K562 (cell line): ENCODE data around the gene CCSAP. TPM values are rescaled to one million over a fixed set of nuclear protein-coding genes. Genes with fewer than 3 reads are reported as not detected.

Experiments used
- ADNP ChIP-seq: fragments of 200-800 bp; sonication (Bioruptor generic); IDR thresholded peaks from 2 replicates; pipeline ENCODE4 v1.6.1; 2016; ENCODE audit warnings: missing genetic modification characterization, missing compliant biosample characterization
- ATF1 ChIP-seq, 2 experiments: fragments of 450-650 bp in 1 of 2; IDR thresholded peaks; 2 replicates each; pipeline ENCODE4 v1.6.1; 2016; ENCODE audit warnings: missing compliant biosample characterization in 1 of 2, missing genetic modification characterization in 1 of 2
- ELF1 ChIP-seq: fragments of 200-800 bp; sonication (Bioruptor generic); IDR thresholded peaks from 2 replicates; pipeline ENCODE4 v1.6.1; 2016; ENCODE audit warnings: missing genetic modification characterization, missing compliant biosample characterization
- EZH2 ChIP-seq: IDR thresholded peaks from 2 replicates; pipeline ENCODE4 v1.6.1; 2012; ENCODE audit warnings: low read depth, mild to moderate bottlenecking, inconsistent platforms, low read length, borderline replicate concordance
- GABPA ChIP-seq: fragments of 200-800 bp; sonication (Bioruptor generic); conservative IDR thresholded peaks from 2 replicates; pipeline ENCODE4 v1.6.1; 2016; ENCODE audit warnings: low read depth, missing genetic modification characterization, missing compliant biosample characterization
- JUND ChIP-seq, 2 experiments: IDR thresholded peaks; 2 replicates in 1 of 2; 3 replicates in 1 of 2; pipeline ENCODE4 v1.6.1; 2011; ENCODE audit warnings: borderline replicate concordance in 2 of 2, low read depth in 2 of 2, low read length in 2 of 2, improper control_type of control experiment in 1 of 2, missing biosample characterization in 1 of 2, missing genetic modification characterization in 1 of 2, missing genetic modification reagents in 1 of 2
- MAFG ChIP-seq: fragments of 450-650 bp; conservative IDR thresholded peaks from 2 replicates; pipeline ENCODE4 v1.6.1; 2016; ENCODE audit warnings: missing genetic modification characterization, missing compliant biosample characterization
- MEIS2 ChIP-seq: fragments of 450-650 bp; IDR thresholded peaks from 2 replicates; pipeline ENCODE4 v1.6.1; 2014; ENCODE audit warnings: mild to moderate bottlenecking; ENCODE audit not compliant: partially characterized antibody
- MTA2 ChIP-seq: fragments of 450-650 bp; IDR thresholded peaks from 2 replicates; pipeline ENCODE4 v1.6.1; 2016; ENCODE audit warnings: low read depth
- NFE2 ChIP-seq: IDR thresholded peaks from 2 replicates; pipeline ENCODE4 v1.6.1; 2014; ENCODE audit warnings: antibody characterized with exemption, low read depth
- NFYB ChIP-seq: IDR thresholded peaks from 2 replicates; pipeline ENCODE4 v1.6.1; 2011; ENCODE audit warnings: mild to moderate bottlenecking, moderate library complexity; ENCODE audit not compliant: insufficient read length; ENCODE audit errors: extremely low read depth
- PHB2 ChIP-seq: fragments of 450-650 bp; IDR thresholded peaks from 2 replicates; pipeline ENCODE4 v1.6.1; 2017; ENCODE audit warnings: low read depth
- SMARCA5 ChIP-seq: fragments of 450-650 bp; IDR thresholded peaks from 2 replicates; pipeline ENCODE4 v1.6.1; 2016
- STAT5B ChIP-seq: fragments of 250-450 bp; sonication (Bioruptor Pico); IDR thresholded peaks from 2 replicates; pipeline ENCODE4 v1.8.0; 2021; ENCODE audit warnings: mild to moderate bottlenecking, inconsistent platforms
- XRCC3 ChIP-seq: fragments of 450-650 bp; IDR thresholded peaks from 2 replicates; pipeline ENCODE4 v1.6.1; 2017; ENCODE audit warnings: mild to moderate bottlenecking, moderate library complexity
- ZKSCAN1 ChIP-seq: fragments of 150-350 bp; IDR thresholded peaks from 2 replicates; pipeline ENCODE4 v1.6.1; 2016; ENCODE audit warnings: low read depth, low read length
- ZNF165 ChIP-seq: fragments of 250-450 bp; sonication (Bioruptor Pico); IDR thresholded peaks from 2 replicates; pipeline ENCODE4 v1.4.0; 2020; ENCODE audit warnings: borderline replicate concordance
- ZNF699 ChIP-seq: fragments of 250-450 bp; sonication (Bioruptor Pico); IDR thresholded peaks from 2 replicates; pipeline ENCODE4 v1.8.0; 2021; ENCODE audit warnings: mild to moderate bottlenecking, moderate library complexity; ENCODE audit not compliant: insufficient replicate concordance
- ZNF764 ChIP-seq: fragments of 250-450 bp; sonication (Bioruptor Pico); IDR thresholded peaks from 2 replicates; pipeline ENCODE4 v1.4.0; 2020; ENCODE audit warnings: low read depth, mild to moderate bottlenecking, moderate library complexity
- ZSCAN29 ChIP-seq: fragments of 450-650 bp; IDR thresholded peaks from 2 replicates; pipeline ENCODE4 v1.6.1; 2017
- polyA plus RNA-seq, 8 experiments: library from polyadenylated mRNA; depleted of rRNA in 4 of 8; stranded (reverse) in 5 of 8; unstranded in 3 of 8; fragments of >200 nt; fragmentation: Nextera tagmentation in 2 of 8; fragmentation: Illumina TruSeq in 1 of 8; extraction: Ambion mirVana in 2 of 8; extraction: Trizol in 1 of 8; gene quantifications; 2 replicates each; pipeline versions ENCODE4 v1.2.1 to v1.2.3, GENCODE V29; 2011 to 2014; ENCODE audit warnings: inconsistent platforms in 1 of 8, missing spikeins in 1 of 8
- total RNA-seq, 7 experiments: library from RNA; depleted of rRNA in 6 of 7; stranded (reverse); fragments of >200 nt in 6 of 7; fragmentation: Illumina TruSeq in 2 of 7; extraction: Trizol in 2 of 7; gene quantifications; 2 replicates each; pipeline versions ENCODE4 v1.2.1 to v1.2.3, GENCODE V29; 2011 to 2021; ENCODE audit warnings: low replicate concordance in 1 of 7
- TF ChIP-seq, protein P1 (sequence below): fragments of 250-450 bp; sonication (Bioruptor Pico); IDR thresholded peaks from 2 replicates; pipeline ENCODE4 v1.6.1; 2021; ENCODE audit warnings: mild to moderate bottlenecking
- TF ChIP-seq, protein P2 (sequence below), 2 experiments: fragments of 450-650 bp in 1 of 2; sonication (generic) in 1 of 2; formaldehyde crosslinking in 1 of 2; IDR thresholded peaks in 1 of 2; conservative IDR thresholded peaks in 1 of 2; 2 replicates each; pipeline versions ENCODE4 v1.6.1 to v1.8.1; 2016 to 2023; ENCODE audit warnings: mild to moderate bottlenecking in 2 of 2, moderate library complexity in 2 of 2, inconsistent platforms in 1 of 2, missing genetic modification reagents in 1 of 2
- TF ChIP-seq, protein P3 (sequence below): fragments of 450-650 bp; IDR thresholded peaks from 2 replicates; pipeline ENCODE4 v1.6.1; 2018; ENCODE audit warnings: mild to moderate bottlenecking, low read depth; ENCODE audit not compliant: partially characterized antibody
- TF ChIP-seq, protein P4 (sequence below): sonication (generic); formaldehyde crosslinking; IDR thresholded peaks from 2 replicates; pipeline ENCODE4 v1.5.0; 2020; ENCODE audit warnings: missing genetic modification reagents

The CCSAP gene
- total and polyA plus RNA-seq, 9 of the 15 experiments (the other 6 are each of a cell fraction or from before 2014, with no cell fraction given) = 3.6 to 15.9 (median 9.5) TPM

DNA sequence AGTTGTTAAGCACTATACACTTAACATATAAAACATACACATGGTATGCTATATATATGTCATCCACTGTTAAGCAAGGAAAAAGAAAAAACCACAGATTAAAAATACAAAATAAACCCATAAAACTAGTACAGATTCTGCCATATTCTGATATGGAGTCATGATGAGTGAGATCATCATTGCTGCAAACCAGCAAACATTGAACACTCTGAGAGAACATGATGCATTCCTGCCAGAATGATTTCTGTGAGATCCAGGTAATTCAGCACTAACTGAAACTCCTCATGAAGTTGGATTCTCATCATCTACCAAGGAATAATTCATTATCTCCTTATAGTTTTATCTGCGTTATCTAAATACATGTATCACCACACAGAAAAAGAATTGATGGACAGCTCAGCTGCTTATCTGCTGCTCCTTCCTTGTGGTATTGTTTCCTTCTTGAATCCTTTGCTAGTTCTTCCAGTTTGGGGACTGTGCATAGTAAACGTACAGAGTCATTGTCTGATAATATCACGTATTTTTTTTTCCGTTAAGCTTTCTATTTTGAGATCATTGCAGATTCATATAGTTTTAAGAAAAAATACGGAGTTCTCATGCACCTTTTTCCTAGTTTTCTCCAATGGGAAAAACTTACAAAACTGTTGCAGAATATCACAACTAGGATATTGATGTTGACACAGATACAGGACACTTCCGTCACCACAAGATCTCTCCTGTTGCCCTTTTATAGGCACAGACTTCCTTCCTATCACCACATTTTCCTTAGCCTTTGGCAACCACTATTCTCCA lies 62.6 kb downstream of the CCSAP start (continued):
- peak; percentile 54 for TF ChIP-seq MTA2
- peak; percentile 65; the same call in 1 of the 2 replicates for TF ChIP-seq NFE2
- no peak for TF ChIP-seq ZSCAN29
- TF ChIP-seq EZH2 = no peak
- TF ChIP-seq, protein P1, sequence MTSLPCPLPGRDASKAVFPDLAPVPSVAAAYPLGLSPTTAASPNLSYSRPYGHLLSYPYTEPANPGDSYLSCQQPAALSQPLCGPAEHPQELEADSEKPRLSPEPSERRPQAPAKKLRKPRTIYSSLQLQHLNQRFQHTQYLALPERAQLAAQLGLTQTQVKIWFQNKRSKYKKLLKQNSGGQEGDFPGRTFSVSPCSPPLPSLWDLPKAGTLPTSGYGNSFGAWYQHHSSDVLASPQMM (CRISPR knock-in tag) = no peak
- peak; percentile 58; the same call in 1 of the 2 replicates for TF ChIP-seq ADNP (tag)
- no peak for TF ChIP-seq ZNF165 (CRISPR knock-in tag)
- peak; percentile 49; the same call in 1 of the 2 replicates for TF ChIP-seq MAFG (tag)
- TF ChIP-seq, protein P2, sequence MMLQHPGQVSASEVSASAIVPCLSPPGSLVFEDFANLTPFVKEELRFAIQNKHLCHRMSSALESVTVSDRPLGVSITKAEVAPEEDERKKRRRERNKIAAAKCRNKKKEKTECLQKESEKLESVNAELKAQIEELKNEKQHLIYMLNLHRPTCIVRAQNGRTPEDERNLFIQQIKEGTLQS (IDR thresholded peaks at IDR 0.05) = peak; percentile 85
- TF ChIP-seq, protein P2 (CRISPR knock-in tag; conservative IDR thresholded peaks at IDR 0.05) = no peak
- TF ChIP-seq STAT5B (CRISPR knock-in tag) = no peak
- TF ChIP-seq, protein P3, sequence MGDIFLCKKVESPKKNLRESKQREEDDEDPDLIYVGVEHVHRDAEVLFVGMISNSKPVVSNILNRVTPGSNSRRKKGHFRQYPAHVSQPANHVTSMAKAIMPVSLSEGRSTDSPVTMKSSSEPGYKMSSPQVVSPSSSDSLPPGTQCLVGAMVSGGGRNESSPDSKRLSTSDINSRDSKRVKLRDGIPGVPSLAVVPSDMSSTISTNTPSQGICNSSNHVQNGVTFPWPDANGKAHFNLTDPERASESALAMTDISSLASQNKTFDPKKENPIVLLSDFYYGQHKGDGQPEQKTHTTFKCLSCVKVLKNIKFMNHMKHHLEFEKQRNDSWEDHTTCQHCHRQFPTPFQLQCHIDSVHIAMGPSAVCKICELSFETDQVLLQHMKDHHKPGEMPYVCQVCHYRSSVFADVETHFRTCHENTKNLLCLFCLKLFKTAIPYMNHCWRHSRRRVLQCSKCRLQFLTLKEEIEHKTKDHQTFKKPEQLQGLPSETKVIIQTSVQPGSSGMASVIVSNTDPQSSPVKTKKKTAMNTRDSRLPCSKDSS = no peak
- TF ChIP-seq, protein P4, sequence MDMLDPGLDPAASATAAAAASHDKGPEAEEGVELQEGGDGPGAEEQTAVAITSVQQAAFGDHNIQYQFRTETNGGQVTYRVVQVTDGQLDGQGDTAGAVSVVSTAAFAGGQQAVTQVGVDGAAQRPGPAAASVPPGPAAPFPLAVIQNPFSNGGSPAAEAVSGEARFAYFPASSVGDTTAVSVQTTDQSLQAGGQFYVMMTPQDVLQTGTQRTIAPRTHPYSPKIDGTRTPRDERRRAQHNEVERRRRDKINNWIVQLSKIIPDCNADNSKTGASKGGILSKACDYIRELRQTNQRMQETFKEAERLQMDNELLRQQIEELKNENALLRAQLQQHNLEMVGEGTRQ (CRISPR knock-in tag) = no peak
- no peak for TF ChIP-seq XRCC3
- peak; percentile 44; the same call in 1 of the 2 replicates for TF ChIP-seq JUND (IDR thresholded peaks at IDR 0.05; ENCODE audit: borderline replicate concordance, low read depth, low read length)
- TF ChIP-seq JUND (tag; IDR thresholded peaks at IDR 0.05; ENCODE audit: borderline replicate concordance, low read depth, low read length) = peak; percentile 75; the same call in 2 of the 3 replicates
- TF ChIP-seq SMARCA5 = 0 out of 2 replicates have a peak, but pooled peaks have one; percentile 43
- TF ChIP-seq ZKSCAN1 = no peak
- TF ChIP-seq ATF1 (CRISPR knock-in tag; IDR thresholded peaks at IDR 0.05) = no peak
- TF ChIP-seq ATF1 (tag; IDR thresholded peaks at IDR 0.05) = peak; percentile 35; the same call in 1 of the 2 replicates
- no peak for TF ChIP-seq NFYB
- peak; percentile 46; the same call in 1 of the 2 replicates for TF ChIP-seq ELF1 (tag)
- TF ChIP-seq ZNF764 (CRISPR knock-in tag) = no peak
- peak; percentile 39; the same call in 1 of the 2 replicates for TF ChIP-seq GABPA (tag)
- TF ChIP-seq ZNF699 (CRISPR knock-in tag) = no peak
- TF ChIP-seq MEIS2 = peak; percentile 91
- TF ChIP-seq PHB2 = no peak
